Activated T-helper 1 cell treated with Interleukin-2 at 50 U/mL for 16 hours (primary cell): ENCODE measurements around the gene EEF1A2.
A peak's percentile ranks its signal among the peaks of the same experiment; 100 is the strongest.

ENCODE experiments used
- DNase-seq: peaks from one replicate; pipeline ENCODE4 v3.0.0-alpha.2; 2020; ENCODE audit warnings: low read depth

Gene EEF1A2

DNA sequence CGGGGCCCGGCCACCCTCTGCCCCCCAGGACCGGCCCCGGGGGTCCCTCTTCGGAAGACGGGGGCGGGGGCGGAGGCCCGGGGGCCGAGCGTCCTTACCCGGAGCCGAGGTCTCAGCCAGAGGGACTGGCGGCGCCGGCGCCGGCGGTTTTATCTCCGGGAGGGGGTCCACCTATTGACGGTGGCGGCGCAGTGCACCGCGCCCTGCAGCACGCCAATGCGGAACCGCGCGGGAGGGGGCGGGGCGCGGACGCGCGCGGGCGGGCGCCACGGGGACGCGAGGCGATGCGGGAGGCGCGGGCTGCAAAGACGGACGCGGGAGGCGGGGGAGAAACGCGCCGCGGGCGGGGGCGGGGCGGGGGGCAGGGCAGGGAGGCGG lies at the start of gene EEF1A2:
Gene EEF1A2 (minus strand): TSS at position 124 of the 378 bp plus-strand sequence. CDS start 1,320 bp downstream, outside the sequence.
- DNase-seq, result peak; percentile 45

DNA sequence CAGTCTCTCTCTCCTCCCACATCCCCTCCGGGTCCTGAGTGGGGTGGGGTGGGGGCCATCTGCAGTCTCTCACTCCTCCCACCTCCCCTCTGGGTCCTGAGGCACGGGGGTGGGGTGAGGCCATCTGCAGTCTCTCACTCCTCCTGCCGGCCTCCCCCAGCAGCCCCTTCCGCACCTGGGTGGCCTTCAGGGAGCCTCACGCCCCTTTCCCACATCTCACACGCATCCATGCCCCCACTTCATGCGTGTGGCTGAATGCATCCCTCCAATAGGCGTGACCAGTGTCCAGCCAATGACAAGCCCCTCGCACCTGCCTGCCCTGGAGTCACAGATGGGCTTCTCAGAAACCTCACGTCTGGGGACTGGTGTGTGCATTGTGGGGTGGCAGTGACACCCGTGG lies 49.7 kb upstream of the EEF1A2 start:
- DNase-seq, result no peak

DNA sequence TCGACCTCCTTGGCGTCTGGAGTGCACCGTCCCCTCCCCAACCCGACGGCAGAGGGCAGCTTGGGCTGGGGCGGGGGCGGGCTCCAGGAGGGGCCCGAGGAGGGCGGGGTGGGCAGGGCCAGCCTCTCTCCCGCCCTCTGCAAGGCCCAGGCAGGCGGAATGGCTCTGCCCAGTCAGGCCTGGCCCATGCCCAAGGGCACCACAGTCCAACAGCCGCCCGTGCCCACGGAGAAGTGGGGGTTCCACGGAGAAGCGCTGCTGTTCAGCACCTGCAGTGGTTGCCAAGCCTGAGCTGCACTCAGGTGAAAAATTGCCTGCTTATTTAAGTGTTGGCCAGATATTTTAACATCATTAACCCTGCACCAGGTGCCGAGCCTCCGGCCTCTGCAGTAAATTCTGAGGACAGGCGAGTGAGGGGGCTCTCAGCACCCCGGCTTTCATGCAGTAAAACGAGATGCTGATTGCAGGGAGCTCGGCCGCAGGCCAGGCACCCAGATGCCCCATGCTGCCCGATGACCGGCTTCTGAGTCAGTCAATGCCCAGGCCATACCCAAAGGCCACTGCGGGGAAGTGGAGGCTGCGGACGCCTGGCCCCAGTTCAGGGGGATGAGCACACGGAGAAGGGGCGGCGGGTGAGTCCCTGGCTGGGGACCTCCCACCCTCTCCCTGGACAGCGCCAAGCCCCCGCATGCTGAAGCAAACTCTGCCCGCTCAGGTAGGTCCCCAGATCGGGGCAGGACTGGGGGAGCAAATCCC lies 49.0 kb upstream of the EEF1A2 start, which contains the start of gene SRMS:
Gene SRMS (minus strand): TSS at position 25 of the 756 bp plus-strand sequence. CDS start 286 bp downstream, outside the sequence.
- DNase-seq, result no peak

DNA sequence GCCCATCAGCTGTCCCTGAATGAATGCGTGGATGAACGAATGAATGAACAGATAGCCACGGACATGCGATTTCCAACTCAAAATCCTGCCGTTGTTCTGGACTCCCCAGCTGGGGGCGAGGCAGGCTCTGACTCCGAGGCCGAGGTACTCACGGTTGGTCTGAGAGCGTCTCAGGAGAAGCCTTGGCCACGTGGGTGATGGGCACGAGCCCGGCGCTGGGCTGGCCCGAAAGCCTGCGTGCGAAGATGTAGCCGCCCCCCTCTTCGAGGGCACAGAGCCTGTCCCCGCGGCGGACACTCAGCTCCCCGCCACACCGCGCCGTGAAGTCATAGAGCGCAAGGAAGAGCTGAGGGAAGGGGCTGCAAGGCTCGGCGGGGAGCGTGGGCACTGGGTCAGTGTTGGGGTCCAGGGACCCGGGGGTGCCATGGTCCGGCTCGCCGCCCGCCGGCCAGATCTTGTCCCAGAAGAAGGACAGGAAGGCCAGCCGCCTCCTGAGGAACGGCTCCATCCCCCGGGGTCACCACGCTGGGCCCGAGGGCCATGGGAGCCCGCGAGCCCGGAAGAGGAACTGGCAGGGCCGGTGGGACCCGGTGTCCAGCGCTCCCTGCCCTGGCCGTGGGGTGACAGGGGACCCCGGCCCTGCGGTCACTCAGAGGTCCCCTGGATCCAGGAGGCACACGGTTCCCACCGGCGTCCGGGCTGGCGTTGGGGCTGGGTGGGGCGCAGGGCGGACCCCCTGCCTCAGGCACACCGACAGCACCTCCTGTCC lies 48.3 kb upstream of the EEF1A2 start:
- DNase-seq, result no peak

DNA sequence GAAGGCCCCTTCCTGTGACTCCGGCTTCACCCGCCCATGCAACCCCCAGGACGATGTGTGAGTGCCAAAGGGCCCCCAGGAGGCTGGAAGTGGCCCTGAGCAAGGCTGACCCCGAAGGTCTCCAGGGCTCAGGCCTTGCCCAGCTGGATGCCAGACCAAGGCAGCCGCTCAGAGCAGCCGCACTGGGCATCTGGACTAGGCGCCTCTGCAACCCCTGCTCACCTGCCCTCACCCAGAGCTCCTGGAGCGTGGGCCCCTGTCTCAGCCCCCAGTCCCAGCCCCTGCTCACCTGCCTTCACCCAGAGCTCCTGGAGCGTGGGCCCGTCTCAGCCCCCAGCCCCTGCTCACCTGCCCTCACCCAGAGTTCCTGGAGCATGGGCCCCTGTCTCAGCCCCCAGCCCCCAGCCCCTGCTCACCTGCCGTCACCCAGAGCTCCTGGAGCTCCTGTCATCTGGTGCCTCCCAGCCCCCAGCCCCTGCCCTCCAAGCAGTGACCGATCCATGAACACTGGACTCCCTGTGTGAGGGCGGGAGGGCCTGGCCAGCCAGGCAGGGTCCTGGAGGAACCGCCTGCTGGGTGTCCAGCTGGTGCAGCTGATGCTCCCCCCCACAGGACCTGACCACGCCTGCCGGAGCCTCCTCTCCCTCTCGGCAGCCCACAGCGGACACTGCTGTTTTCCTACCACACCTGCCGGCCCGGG lies 47.5 kb upstream of the EEF1A2 start:
- DNase-seq, result no peak

DNA sequence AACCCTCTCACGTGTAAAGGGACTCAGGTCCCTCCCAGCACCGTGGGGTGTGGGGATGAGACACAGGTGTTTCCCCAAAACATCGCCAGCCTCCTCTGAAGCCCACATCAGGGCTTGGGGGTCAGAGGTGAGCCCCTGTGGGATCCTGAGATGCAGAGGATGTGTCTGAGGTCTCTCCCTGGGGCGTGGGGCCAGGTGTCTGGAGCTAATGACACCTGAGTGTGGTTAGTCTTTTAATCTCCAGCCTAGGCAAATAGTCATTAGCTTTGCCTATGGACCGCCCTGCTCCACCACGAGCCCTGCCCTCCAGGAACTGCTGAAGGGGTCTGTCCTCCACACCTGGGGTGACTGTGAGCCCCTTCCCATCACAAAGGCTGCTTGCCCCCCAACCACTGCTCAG lies 46.9 kb upstream of the EEF1A2 start:
- DNase-seq, result no peak

GRCh38 chr20:63544958-63545516 lies 46.2 kb upstream of the EEF1A2 start:
- DNase-seq, result no peak

GRCh38 chr20:63544241-63544957 lies 45.5 kb upstream of the EEF1A2 start:
- DNase-seq, result no peak

GRCh38 chr20:63543733-63544132 lies 44.9 kb upstream of the EEF1A2 start:
- DNase-seq, result no peak

GRCh38 chr20:63543131-63543530 lies 44.2 kb upstream of the EEF1A2 start:
- DNase-seq, result no peak

DNA sequence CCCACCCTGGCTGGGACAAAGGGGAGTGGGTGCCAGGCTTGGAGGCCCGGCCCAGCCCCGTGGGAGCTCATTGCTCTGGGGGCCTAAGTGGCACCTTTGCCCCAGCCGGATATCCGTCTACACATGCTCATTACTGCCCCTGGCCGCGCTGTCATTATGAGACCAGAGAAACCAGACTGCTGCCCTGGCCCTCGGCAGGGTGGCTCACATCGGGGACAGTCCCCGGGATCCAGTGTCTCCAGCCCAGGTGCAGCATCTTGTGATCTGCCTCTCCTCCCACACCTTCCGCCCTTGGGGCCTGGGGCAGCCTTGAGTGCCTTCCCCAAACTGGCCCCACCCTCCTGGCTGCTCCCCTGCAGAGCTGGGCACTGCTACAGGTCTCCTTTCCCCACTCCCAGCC lies 43.8 kb upstream of the EEF1A2 start:
- no peak for DNase-seq

GRCh38 chr20:63542031-63542559 lies 43.2 kb upstream of the EEF1A2 start:
- no peak for DNase-seq

DNA sequence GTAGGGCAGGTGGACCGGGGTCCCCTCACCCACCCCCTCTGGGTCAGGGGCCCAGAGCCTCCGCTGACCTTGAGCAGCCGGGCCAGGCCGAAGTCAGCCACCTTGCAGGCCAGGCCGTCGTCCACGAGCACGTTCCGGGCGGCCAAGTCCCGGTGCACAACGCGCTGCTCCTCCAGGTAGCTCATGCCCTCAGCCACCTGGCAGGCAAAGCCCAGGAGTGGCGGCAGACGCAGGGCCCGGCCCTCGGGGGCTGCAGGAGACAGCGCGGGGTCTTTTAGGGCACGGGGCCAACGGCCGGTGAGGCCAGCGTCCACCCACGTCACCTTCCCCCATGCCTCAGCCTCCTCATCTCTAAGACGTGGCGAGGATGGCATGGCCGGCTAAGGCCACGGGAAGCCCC lies 42.5 kb upstream of the EEF1A2 start:
- no peak for DNase-seq

DNA sequence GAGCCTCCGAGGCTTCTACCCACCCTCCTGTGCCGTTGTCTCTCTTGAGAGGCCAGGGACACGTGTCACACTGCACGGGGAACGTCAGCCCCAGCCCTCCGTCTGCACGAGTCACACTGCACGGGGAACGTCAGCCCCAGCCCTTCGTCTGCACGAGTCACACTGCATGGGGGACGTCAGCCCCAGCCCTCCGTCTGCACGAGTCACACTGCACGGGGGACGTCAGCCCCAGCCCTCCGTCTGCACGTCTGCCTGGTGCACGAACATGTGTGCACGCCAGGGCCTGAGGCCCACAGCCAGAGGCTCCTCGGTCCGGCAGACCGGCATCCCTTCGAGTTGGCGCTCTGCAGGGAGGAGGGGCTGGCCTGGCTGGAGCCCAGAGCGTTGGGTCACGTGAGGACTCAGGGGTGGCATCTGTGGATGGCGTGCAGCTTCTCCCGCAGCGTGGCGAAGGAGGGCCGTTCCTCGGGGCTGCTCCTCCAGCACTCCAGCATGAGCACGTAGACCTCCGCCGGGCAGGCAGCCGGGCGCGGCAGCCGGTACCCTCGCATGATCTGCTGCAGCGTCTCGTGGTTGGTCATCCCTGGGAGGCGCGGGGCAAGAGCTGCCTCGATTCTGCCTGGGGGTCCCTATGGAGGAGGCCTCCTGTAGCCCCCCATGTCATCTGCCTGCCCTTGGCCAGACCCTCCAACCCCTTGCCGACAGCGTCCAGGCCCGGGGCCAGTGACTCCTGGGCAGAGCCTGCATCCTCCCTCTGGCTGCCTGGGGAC lies 41.7 kb upstream of the EEF1A2 start:
- DNase-seq, result no peak

DNA sequence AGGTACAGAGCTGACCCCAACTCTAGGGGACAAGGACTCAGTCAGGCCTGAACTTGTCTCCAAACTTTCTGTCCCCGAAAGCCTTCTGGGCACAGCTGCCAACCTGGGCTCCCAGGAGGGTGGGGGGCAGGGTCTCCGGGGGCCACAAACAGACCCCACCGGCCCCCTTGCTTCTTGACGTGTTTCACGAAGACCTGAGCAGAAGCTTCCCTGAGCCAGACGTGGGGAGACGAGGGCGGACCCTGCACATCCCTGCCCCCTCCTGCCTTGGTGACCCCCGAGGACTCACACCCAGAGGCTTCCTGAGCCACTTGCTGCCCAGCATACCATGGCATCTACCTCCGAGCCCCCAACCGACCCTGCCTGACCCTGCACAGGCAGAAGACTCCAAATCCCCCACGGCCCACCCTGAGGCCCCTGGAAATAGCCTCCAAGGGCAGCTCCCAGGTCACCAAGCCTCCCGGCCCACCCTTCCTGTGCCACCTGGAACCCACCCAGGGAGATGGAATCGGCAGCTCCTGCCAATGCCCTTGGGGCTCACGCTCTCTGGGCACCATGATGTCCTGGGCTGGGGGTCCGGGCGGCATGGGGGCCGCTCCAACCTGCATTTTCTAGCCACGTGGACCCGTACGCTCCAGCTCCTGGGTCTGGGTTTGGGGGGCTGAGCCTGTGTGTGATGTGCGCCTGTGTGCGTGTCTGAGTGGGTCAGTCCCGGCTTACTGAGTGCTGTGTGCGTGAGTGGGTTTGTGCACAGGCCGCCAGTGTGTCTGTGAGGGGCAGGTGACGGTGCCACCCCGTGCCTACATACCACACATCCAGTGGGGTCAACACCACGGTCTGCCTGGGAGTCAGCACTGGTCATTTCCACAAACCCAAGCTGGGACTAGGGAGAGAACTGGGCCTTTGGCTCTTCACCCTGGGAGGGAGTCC lies 40.8 kb upstream of the EEF1A2 start:
- no peak for DNase-seq

- no peak for DNase-seq
Observed at GRCh38 chr20:63539092-63539430, 40.2 kb upstream of the EEF1A2 start.

DNA sequence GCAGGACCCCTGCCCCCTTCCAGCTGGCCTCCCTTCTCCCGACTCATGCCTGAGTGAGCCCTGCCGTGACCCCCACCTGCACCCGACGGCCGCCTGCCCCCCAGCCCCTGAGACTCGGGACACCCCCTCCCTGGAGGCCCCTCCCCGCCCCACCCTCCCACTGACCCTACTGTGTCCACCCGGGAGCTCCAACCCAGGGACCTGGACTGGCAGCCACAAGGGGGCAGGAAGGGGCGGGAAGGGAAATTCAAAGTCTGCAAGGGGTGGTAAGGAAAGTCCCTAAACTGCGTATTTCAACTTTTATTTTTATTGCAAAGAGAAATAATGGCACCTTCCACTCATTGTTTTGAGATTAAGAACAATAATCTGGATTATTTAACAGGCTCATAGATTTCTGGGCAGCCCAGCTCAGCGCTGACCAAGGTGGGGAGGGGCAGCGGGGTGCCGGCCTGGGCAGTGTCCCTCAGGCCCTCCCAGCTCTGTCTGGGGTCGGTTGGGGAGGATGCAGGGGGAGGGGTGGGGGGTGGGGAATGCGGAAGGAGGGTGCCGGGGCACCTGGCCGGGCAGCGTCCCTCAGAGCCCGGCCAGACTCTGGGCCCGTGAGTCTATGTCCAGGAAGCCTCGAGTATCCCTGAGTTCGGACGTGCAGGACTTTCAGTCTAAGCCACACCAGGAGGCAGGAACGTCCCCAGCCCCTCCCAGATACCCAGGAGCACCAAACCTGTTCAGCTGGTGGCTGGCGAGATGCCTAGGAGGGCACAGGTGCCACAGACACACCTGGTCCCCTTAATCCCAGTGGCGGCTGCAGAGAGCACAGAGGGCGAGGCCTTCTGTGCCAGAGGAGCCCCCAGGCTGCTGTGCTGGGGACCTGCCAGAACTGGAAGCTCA lies 39.6 kb upstream of the EEF1A2 start:
- DNase-seq, result no peak

DNA sequence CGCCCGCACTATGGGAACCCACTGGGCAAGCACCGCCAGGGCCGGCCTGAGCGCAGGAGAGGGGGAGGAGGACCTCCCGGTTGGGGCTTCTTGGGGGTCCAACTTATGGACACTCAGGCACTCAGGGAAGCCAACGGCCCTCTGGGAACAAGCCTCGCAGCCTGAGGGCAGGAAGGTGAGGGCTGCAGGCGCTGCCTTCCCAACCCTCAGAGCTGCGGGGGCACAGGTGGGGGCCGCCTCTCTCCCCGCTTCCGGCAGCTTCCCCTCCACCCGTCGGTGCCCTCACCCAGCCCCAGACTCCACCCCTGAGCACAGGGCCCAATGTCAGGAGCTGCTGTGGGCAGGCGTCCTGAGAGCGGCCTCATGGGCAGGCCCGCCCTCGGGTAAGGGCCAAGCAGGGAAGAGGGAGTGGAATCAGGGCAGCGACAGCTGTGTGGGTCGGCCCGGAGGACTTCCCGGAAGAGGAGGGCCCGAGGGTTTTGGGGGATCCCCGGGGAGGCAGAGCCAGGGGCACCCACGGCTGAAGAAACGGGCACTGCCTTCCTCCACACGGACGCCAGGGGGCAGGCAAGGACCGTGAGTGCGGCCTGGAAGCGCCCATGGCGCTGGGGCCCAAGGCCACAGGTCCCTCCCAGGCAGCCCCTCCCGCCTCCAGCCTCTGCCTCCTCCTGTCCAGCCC lies 38.8 kb upstream of the EEF1A2 start:
- peak; percentile 84 for DNase-seq
